Transverse colon (tissue), 4 donors: Measurements from ENCODE around the gene GMPR. TPM values are rescaled to one million over a fixed set of nuclear protein-coding genes. Genes with fewer than 3 reads are reported as not detected.

ENCODE experiments used
- DNase-seq: peaks from one replicate; pipeline ENCODE4 v3.0.0-alpha.2; 2019
- H3K27ac ChIP-seq, 4 donors: fragments of 200-600 bp; sonication (generic); 2 replicates each; pipeline ENCODE4 v1.5.1; 2016 to 2018; ENCODE audit warnings: inconsistent platforms in 4 of 4
- H3K27me3 ChIP-seq: fragments of 200-600 bp; sonication (generic); 2 replicates; pipeline ENCODE4 v1.5.1; 2017; ENCODE audit warnings: inconsistent platforms
- H3K36me3 ChIP-seq, 4 donors: fragments of 200-600 bp; sonication (generic); 2 replicates each; pipeline ENCODE4 v1.5.1; 2017 to 2019; ENCODE audit warnings: inconsistent platforms in 4 of 4
- H3K4me1 ChIP-seq, 4 donors: fragments of 200-600 bp; sonication (generic); 2 replicates each; pipeline ENCODE4 v1.5.1; 2017 to 2020; ENCODE audit warnings: inconsistent platforms in 4 of 4
- H3K4me3 ChIP-seq, 4 donors: fragments of 200-600 bp; sonication (generic); 1 replicate in 1 of 4; 2 replicates in 3 of 4; pipeline versions ENCODE4 v1.5.1 to v1.6.1; 2017 to 2019; ENCODE audit warnings: inconsistent platforms in 4 of 4
- H3K9me3 ChIP-seq, 2 donors: fragments of 200-600 bp; sonication (generic); 2 replicates each; pipeline ENCODE4 v1.5.1; 2017 to 2019; ENCODE audit warnings: inconsistent platforms in 2 of 2
- CTCF ChIP-seq, 5 experiments: fragments of 200-600 bp in 3 of 5; fragments of 450-650 bp in 2 of 5; sonication (generic) in 3 of 5; IDR thresholded peaks; 1 replicate in 2 of 5; 2 replicates in 3 of 5; pipeline ENCODE4 v1.5.1; 2016 to 2017; ENCODE audit warnings: antibody characterized with exemption in 5 of 5, inconsistent platforms in 3 of 5, mild to moderate bottlenecking in 2 of 5, moderate library complexity in 1 of 5
- EP300 ChIP-seq: sonication (generic); formaldehyde crosslinking; IDR thresholded peaks from one replicate; pipeline ENCODE4 v1.6.1; 2017; ENCODE audit warnings: antibody characterized with exemption, low read depth
- POLR2A ChIP-seq: fragments of 450-650 bp; IDR thresholded peaks from one replicate; pipeline ENCODE4 v1.6.1; 2016; ENCODE audit warnings: antibody characterized with exemption, mild to moderate bottlenecking, moderate library complexity
- POLR2AphosphoS5 ChIP-seq, 3 donors: sonication (generic); formaldehyde crosslinking; IDR thresholded peaks; one replicate each; pipeline ENCODE4 v1.6.1; 2016; ENCODE audit warnings: antibody characterized with exemption in 3 of 3
- WGBS, 2 donors: methylation state at CpG; one replicate each; pipeline ENCODE4 v1.1.5; 2018; ENCODE audit warnings: low coverage in 1 of 2; 5-methylcytosine and 5-hydroxymethylcytosine counted together
- in situ Hi-C, 4 donors: fragments of 200-750 bp; cut with MboI; loops; one replicate each; pipeline versions ENCODE4 v1.15.0 to v1.15.1; 2017; ENCODE audit warnings: low sequenced_read_pairs in 3 of 4, low pct_ligation_motif_present in 1 of 4, low pct_unique_long_range_greater_than_20kb in 1 of 4
- intact Hi-C: fragments of 100-400 bp; cut with DNase I; formaldehyde crosslinking; loops from one replicate; pipeline ENCODE4 v1.15.1; 2023; ENCODE audit warnings: low total_unique reads
- total RNA-seq, 4 donors: library from RNA; depleted of rRNA; stranded (reverse); fragments of >200 nt; gene quantifications; one replicate each; pipeline ENCODE4 v1.1.0, GENCODE V29; 2016

The GMPR gene
- total RNA-seq, 4 donors from 2014 or later, result 4.4 to 5.1 (median 4.5) TPM; not detected in 1

GRCh38 chr6:16292432-16292831, 54.0 kb downstream of the GMPR start:
- Histone ChIP-seq H3K27ac (no peak overlapping the region), H3K9me3 (no peaks in the 10 kb centered on the region), H3K4me3 (no peak overlapping the region), H3K4me1 (no peaks in the 10 kb centered on the region), H3K36me3 (no peaks in the 10 kb centered on the region), H3K27me3 (no peaks in the 10 kb centered on the region)
- TF ChIP-seq EP300, result no peak
- TF ChIP-seq POLR2AphosphoS5 (IDR thresholded peaks at IDR 0.05), result no peak
- no peak for TF ChIP-seq POLR2A
- no peak for TF ChIP-seq CTCF (IDR thresholded peaks at IDR 0.05)
- 74% methylated on average over 5 of the region's 5 CpGs; no CpG with 5 or more reads in 1 of the 2 donors for WGBS, 2 donors
- no peak for DNase-seq
- intact Hi-C loops (no loop called here), in situ Hi-C loops (no loop called here)

DNA sequence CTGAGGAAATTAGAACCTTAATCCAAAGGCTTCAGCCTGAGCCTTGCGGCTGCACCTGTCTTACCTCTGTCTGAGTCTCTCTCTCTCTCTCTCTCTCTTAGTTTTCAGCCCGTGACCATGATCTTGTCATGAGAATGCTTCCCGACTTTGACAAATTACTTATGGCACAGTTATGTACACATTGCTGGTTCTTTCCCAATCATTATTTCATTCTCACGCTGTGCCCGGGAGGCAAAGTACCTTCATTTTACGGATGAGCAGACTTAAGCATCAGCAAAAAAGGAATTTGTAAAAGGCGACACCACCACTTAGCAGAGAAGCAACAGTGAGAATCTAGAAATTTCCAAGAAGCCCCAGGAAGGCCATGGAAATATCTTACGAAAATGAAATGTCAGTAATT, 54.6 kb downstream of the GMPR start:
- WGBS, 2 donors, result 77 to 83% methylated on average over 8 of the region's 8 CpGs
- intact Hi-C loops, result no loop called here
- Histone ChIP-seq H3K27ac (no peak overlapping the region), H3K4me1 (no peaks in the 10 kb centered on the region), H3K36me3 (no peaks in the 10 kb centered on the region), H3K27me3 (no peaks in the 10 kb centered on the region), H3K9me3 (no peaks in the 10 kb centered on the region), H3K4me3 (no peak overlapping the region)
- in situ Hi-C loops, result no loop called here
- TF ChIP-seq EP300, result no peak
- no peak for TF ChIP-seq POLR2A
- TF ChIP-seq CTCF (IDR thresholded peaks at IDR 0.05), result no peak
- TF ChIP-seq POLR2AphosphoS5 (IDR thresholded peaks at IDR 0.05), result no peak
- no peak for DNase-seq

GRCh38 chr6:16294371-16294770, 56.0 kb downstream of the GMPR start:
- intact Hi-C loops (no loop called here), in situ Hi-C loops (no loop called here)
- no peak for DNase-seq
- Histone ChIP-seq H3K4me3 (no peak overlapping the region), H3K27ac (no peak overlapping the region), H3K36me3 (no peaks in the 10 kb centered on the region), H3K4me1 (no peaks in the 10 kb centered on the region), H3K9me3 (no peaks in the 10 kb centered on the region), H3K27me3 (no peaks in the 10 kb centered on the region)
- no peak for TF ChIP-seq POLR2A
- no peak for TF ChIP-seq POLR2AphosphoS5 (IDR thresholded peaks at IDR 0.05)
- TF ChIP-seq EP300, result no peak
- no peak for TF ChIP-seq CTCF (IDR thresholded peaks at IDR 0.05)
- WGBS, 2 donors, result 89% methylated on average over 10 of the region's 10 CpGs; no CpG with 5 or more reads in 1 of the 2 donors

DNA sequence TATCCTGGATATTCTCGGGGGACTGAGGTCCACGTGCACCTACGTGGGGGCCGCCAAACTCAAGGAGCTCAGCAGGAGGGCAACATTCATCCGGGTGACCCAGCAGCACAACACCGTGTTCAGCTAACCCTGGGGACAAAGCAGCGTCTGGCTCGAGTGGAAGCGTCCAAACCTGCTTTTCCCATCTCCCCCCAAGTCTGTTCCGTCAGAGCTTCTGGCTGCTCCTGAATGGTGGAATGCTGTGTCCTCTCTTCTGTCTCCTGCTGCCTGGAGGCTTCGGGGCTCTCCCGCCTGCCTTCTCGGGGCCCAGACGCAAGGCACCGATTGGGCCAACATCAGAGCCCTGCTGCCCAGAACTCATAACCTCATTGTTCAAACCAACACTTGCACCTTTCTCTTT, 56.7 kb downstream of the GMPR start:
- H3K4me1 ChIP-seq, result no peaks in the 10 kb centered on the region
- in situ Hi-C loops (no loop called here), intact Hi-C loops (no loop called here)
- no peak for DNase-seq
- no peaks in the 10 kb centered on the region for H3K36me3 ChIP-seq
- no peaks in the 10 kb centered on the region for H3K9me3 ChIP-seq
- no peaks in the 10 kb centered on the region for H3K27me3 ChIP-seq
- WGBS, 2 donors, result 91 to 100% methylated on average over 3 to 15 of the region's 15 CpGs
- no peak overlapping the region for H3K27ac ChIP-seq
- no peak for TF ChIP-seq POLR2A
- TF ChIP-seq POLR2AphosphoS5 (IDR thresholded peaks at IDR 0.05), result no peak
- no peak for TF ChIP-seq CTCF (IDR thresholded peaks at IDR 0.05)
- TF ChIP-seq EP300, result no peak
- no peak overlapping the region for H3K4me3 ChIP-seq
